Suppressor macrophage (primary cell): ENCODE measurements around the gene TPCN2.

Source experiments
- DNase-seq, 4 experiments: peaks; one replicate each; pipeline ENCODE4 v3.0.0-alpha.2; 2020 to 2022

Gene TPCN2

GRCh38 chr11:69058511-69059270, 10.0 kb downstream of the TPCN2 start:
- DNase-seq = no peak

- DNase-seq = no peak
Measured at GRCh38 chr11:69059429-69059828, 10.7 kb downstream of the TPCN2 start.

GRCh38 chr11:69059985-69060384, 11.3 kb downstream of the TPCN2 start:
- DNase-seq = peak in 3 of 4 experiments; percentile 35 to 59 (median 39)

GRCh38 chr11:69060806-69061712, 12.3 kb downstream of the TPCN2 start:
- DNase-seq = no peak

GRCh38 chr11:69061713-69062053, 13.0 kb downstream of the TPCN2 start:
- DNase-seq = no peak

GRCh38 chr11:69062169-69062855, 13.6 kb downstream of the TPCN2 start:
- no peak for DNase-seq

GRCh38 chr11:69062873-69063651, 14.3 kb downstream of the TPCN2 start:
- DNase-seq = no peak

- no peak for DNase-seq
Measured at GRCh38 chr11:69063652-69064260, 15.0 kb downstream of the TPCN2 start.

GRCh38 chr11:69064394-69064957, 15.7 kb downstream of the TPCN2 start:
- DNase-seq = no peak

- no peak for DNase-seq
Measured at GRCh38 chr11:69065147-69065710, 16.5 kb downstream of the TPCN2 start.

GRCh38 chr11:69066122-69067112, 17.7 kb downstream of the TPCN2 start:
- no peak for DNase-seq

- no peak for DNase-seq
Measured at GRCh38 chr11:69067200-69067599, 18.5 kb downstream of the TPCN2 start.

- DNase-seq = no peak
Measured at GRCh38 chr11:69071086-69071800, 22.5 kb downstream of the TPCN2 start.

- no peak for DNase-seq
Measured at GRCh38 chr11:69071956-69072355, 23.2 kb downstream of the TPCN2 start.

GRCh38 chr11:69073469-69073868, 24.7 kb downstream of the TPCN2 start:
- DNase-seq = no peak

- no peak for DNase-seq
Measured at GRCh38 chr11:69074375-69075140, 25.8 kb downstream of the TPCN2 start.

GRCh38 chr11:69075421-69076128, 26.8 kb downstream of the TPCN2 start:
- no peak for DNase-seq
